Heart left ventricle (tissue), 16 donors: ENCODE measurements around the gene MYO7A. TPM values are rescaled to one million over a fixed set of nuclear protein-coding genes. Genes with fewer than 3 reads are reported as not detected.

Source experiments
- ATAC-seq, 4 donors: fragments of 200-7000 bp; cut with Tn5 transposase; one replicate each; pipeline ENCODE4 v1.9.1; 2020 to 2022; ENCODE audit warnings: moderate library complexity in 4 of 4, mild to moderate bottlenecking in 3 of 4, moderate number of reproducible peaks in 1 of 4
- DNase-seq, 5 donors: peaks; one replicate each; pipeline ENCODE4 v3.0.0-alpha.2; 2020
- H3K27ac ChIP-seq, 12 donors: fragments of 200-600 bp; sonication (generic) in 4 of 12; one replicate each; pipeline versions ENCODE4 v1.5.0 to v1.8.0; 2016 to 2022; ENCODE audit warnings: mild to moderate bottlenecking in 2 of 12
- H3K27me3 ChIP-seq, 9 donors: fragments of 200-600 bp; sonication (generic) in 2 of 9; one replicate each; pipeline versions ENCODE4 v1.5.1 to v1.8.0; 2016 to 2022; ENCODE audit warnings: mild to moderate bottlenecking in 3 of 9
- H3K36me3 ChIP-seq, 9 donors: fragments of 200-600 bp; sonication (generic) in 2 of 9; one replicate each; pipeline versions ENCODE4 v1.5.0 to v1.8.0; 2018 to 2022; ENCODE audit warnings: mild to moderate bottlenecking in 2 of 9
- H3K4me1 ChIP-seq, 12 donors: fragments of 200-600 bp; sonication (generic) in 4 of 12; one replicate each; pipeline versions ENCODE4 v1.5.0 to v1.8.0; 2016 to 2022; ENCODE audit warnings: mild to moderate bottlenecking in 3 of 12
- H3K4me3 ChIP-seq, 12 donors: fragments of 200-600 bp; sonication (generic) in 4 of 12; one replicate each; pipeline versions ENCODE4 v1.5.0 to v1.8.0; 2017 to 2022; ENCODE audit warnings: mild to moderate bottlenecking in 9 of 12, moderate library complexity in 4 of 12
- H3K9me3 ChIP-seq, 12 donors: fragments of 200-600 bp; sonication (generic) in 4 of 12; one replicate each; pipeline versions ENCODE4 v1.5.0 to v1.8.0; 2016 to 2022; ENCODE audit warnings: mild to moderate bottlenecking in 1 of 12
- POLR2A ChIP-seq, 2 donors: fragments of 450-650 bp; IDR thresholded peaks; one replicate each; pipeline ENCODE4 v1.6.1; 2017; ENCODE audit warnings: antibody characterized with exemption in 2 of 2, mild to moderate bottlenecking in 2 of 2, moderate library complexity in 2 of 2
- WGBS, 4 donors: extraction: QIAGEN DNeasy Blood & Tissue Kit in 2 of 4; methylation state at CpG; one replicate each; pipeline versions ENCODE4 v1.1.5 to v1.1.7; 2013 to 2018; 5-methylcytosine and 5-hydroxymethylcytosine counted together
- intact Hi-C, 10 donors: fragments of 100-400 bp; cut with DNase I; formaldehyde crosslinking; loops; one replicate each; pipeline versions ENCODE4 v1.11.1 to v1.14.2; 2022
- polyA plus RNA-seq, 2 donors: library from polyadenylated mRNA; stranded (reverse); fragments of 200-250 nt; gene quantifications; one replicate each; pipeline ENCODE4 v1.2.3, GENCODE V29; 2013
- total RNA-seq, 9 donors: library from RNA; depleted of rRNA in 2 of 9; stranded (reverse); fragments of >200 nt in 2 of 9; fragmentation: NEBNext Ultra II Directional in 3 of 9; extraction: Animal tissue kit (Norgen Biotek cat#: 25700) in 3 of 9; gene quantifications; one replicate each; pipeline versions ENCODE4 v1.1.0 to v1.2.4, GENCODE V29; 2016 to 2023
- TF ChIP-seq, protein P1 (sequence below), 12 donors: fragments of 200-600 bp; sonication (generic) in 4 of 12; IDR thresholded peaks; one replicate each; pipeline versions ENCODE4 v1.5.0 to v1.8.0; 2018 to 2022; ENCODE audit warnings: antibody characterized with exemption in 12 of 12, mild to moderate bottlenecking in 5 of 12
- donor health status: ischemic (EF 13 %, LVEDD 7.1; RV severe dilation, severe dysfunction).
- donor health status: healthy with polysubstance abuse.
- donor health status: DM: no; HTN: yes; CAD: no.
- donor health status: DM: no; HTN: no; CAD: no.
- donor health status: ischemic (EF 25% LVEDD 6.9; RV normal size, moderate dysfunction).
- donor health status: ischemic (EF 25% LVEDD 5.7; RV mildly dilated, moderate dysfunction).
- donor health status: healthy.
- donor health status: DM: yes; HTN: yes; CAD: no.
- donor health status: ischemic (EF 35%, LVEDD 5.7; RV mildly dilated, moderate dysfunction).
- donor health status: nonischemic (EF 11% LVEDD 7.7; RV severe dilation, severe dysfunction).
- donor health status: DM: yes; HTN: yes; CAD: no.
- donor health status: PGD.
- donor health status: ischemic (EF 29% LVEDD 5.4; RV normal size, mild dysfunction).
- donor health status: nonischemic (EF 23%, LVEDD 6.1; RV moderate dilation, normal function).

MYO7A gene
- total and polyA plus RNA-seq, 11 donors = 1.0 to 17.1 (median 2.7) TPM

DNA sequence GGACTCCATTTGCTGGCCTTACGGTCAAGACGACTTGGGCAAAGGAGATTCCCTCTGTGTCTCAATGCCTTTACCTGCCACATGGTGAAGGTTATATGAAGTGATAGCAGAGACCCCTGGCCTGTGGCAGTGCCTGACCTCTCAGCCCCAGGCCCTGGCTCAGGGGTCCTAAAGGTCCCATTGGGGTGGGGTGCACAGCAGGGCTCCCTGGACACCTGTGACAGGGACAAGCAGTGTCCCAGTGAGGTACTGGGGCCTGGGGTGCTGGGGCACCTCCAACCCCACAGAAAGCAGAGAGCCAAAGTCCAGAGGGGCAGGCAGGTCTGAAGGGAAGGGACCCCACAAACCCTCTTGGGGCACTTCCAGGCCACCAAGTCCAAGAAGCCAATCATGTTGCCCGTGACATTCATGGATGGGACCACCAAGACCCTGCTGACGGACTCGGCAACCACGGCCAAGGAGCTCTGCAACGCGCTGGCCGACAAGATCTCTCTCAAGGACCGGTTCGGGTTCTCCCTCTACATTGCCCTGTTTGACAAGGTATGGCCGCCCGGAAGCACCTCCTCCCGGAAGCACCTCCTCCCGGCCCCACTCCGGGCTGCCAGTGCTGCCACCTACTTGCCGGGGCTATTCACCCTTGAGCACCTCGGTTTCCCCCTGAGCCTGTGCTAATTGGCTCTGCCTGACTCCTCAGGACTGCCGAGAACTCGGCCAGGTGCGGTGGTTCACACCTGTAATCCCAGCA, 62.5 kb downstream of the MYO7A start:
- ATAC-seq = no peak
- no peak for TF ChIP-seq POLR2A (IDR thresholded peaks at IDR 0.05)
- TF ChIP-seq, protein P1, sequence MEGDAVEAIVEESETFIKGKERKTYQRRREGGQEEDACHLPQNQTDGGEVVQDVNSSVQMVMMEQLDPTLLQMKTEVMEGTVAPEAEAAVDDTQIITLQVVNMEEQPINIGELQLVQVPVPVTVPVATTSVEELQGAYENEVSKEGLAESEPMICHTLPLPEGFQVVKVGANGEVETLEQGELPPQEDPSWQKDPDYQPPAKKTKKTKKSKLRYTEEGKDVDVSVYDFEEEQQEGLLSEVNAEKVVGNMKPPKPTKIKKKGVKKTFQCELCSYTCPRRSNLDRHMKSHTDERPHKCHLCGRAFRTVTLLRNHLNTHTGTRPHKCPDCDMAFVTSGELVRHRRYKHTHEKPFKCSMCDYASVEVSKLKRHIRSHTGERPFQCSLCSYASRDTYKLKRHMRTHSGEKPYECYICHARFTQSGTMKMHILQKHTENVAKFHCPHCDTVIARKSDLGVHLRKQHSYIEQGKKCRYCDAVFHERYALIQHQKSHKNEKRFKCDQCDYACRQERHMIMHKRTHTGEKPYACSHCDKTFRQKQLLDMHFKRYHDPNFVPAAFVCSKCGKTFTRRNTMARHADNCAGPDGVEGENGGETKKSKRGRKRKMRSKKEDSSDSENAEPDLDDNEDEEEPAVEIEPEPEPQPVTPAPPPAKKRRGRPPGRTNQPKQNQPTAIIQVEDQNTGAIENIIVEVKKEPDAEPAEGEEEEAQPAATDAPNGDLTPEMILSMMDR (IDR thresholded peaks at IDR 0.05) = no peak
- Histone ChIP-seq H3K36me3 (peaks cover 0 to 3% (median 0%) of the 10 kb centered on the region in 9 donors), H3K27me3 (no peaks in the 10 kb centered on the region), H3K9me3 (no peaks in the 10 kb centered on the region), H3K4me3 (no peak overlapping the region), H3K27ac (no peak overlapping the region), H3K4me1 (peaks cover 0 to 8% (median 2%) of the 10 kb centered on the region in 12 donors)
- WGBS, 4 donors = 80 to 94% (median 87%) methylated on average over 12 to 21 of the region's 21 CpGs
- DNase-seq = peak in 1 of 5 donors; percentile 49
- intact Hi-C loops = loop anchor here in 5 of 10 donors (5.0 to 10.0 kb wide), 4 partner anchors 146 to 427 kb away; no protein-coding TSS in a partner anchor

DNA sequence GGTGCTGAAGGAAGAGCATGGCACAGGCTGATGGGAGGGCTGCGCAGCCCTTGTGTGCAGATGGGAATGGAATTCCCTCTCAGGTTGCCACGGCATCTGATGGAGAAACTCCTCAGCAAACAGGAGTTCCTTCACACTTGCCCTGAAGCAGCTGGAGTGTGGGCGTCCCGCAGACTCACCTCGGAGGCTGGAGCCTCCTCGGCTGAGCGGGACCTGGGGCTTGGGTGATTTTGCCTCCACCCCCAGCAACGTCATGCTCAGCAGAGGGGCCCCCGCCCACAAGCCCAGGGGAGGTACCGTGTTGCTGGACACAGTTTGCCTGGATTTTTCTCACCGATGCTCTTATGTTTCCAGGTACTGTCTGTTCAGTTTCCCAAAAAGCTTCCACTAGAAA, 63.4 kb downstream of the MYO7A start:
- TF ChIP-seq, protein P1 (IDR thresholded peaks at IDR 0.05) = no peak
- TF ChIP-seq POLR2A (IDR thresholded peaks at IDR 0.05) = no peak
- ATAC-seq = no peak
- Histone ChIP-seq H3K9me3 (no peaks in the 10 kb centered on the region), H3K27ac (no peak overlapping the region), H3K27me3 (no peaks in the 10 kb centered on the region), H3K36me3 (peaks cover 0 to 3% (median 0%) of the 10 kb centered on the region in 9 donors), H3K4me1 (peaks cover 0 to 9% (median 3%) of the 10 kb centered on the region in 12 donors), H3K4me3 (no peak overlapping the region)
- peak in 1 of 5 donors; percentile 60 for DNase-seq
- intact Hi-C loops = loop anchor here in 5 of 10 donors (5.0 to 10.0 kb wide), 4 partner anchors 147 to 426 kb away; no protein-coding TSS in a partner anchor
- WGBS, 4 donors = 74 to 80% (median 78%) methylated on average over 6 to 11 of the region's 11 CpGs

DNA sequence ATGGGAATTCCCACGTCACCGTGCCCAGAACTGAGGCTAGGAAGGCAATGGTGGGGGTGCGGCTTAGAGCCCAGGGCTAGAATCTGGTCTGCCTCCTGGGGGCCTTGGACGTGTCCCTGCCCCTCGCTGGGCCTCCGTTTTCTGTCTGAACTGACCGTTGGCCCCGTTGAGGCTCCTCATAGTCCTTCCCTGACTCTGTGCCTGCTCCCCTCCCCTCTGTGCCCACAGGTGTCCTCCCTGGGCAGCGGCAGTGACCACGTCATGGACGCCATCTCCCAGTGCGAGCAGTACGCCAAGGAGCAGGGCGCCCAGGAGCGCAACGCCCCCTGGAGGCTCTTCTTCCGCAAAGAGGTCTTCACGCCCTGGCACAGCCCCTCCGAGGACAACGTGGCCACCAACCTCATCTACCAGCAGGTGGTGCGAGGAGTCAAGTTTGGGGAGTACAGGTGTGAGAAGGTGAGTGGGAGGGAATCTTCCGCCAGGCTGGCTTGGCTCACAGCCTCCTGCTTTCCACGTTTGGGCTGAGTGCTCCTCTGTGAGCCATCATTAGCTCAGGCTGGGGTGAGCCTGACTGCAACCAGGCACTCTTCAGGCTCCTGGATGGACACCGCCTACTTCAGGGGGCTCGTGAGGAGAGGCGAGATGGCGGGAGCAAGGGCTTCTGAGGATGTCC, 63.9 kb downstream of the MYO7A start:
- Histone ChIP-seq H3K9me3 (no peaks in the 10 kb centered on the region), H3K27ac (no peak overlapping the region), H3K4me1 (peaks cover 0 to 9% (median 3%) of the 10 kb centered on the region in 12 donors), H3K36me3 (peaks cover 0 to 3% (median 0%) of the 10 kb centered on the region in 9 donors), H3K4me3 (no peak overlapping the region), H3K27me3 (no peaks in the 10 kb centered on the region)
- WGBS, 4 donors = 31 to 44% (median 40%) methylated on average over 22 to 27 of the region's 27 CpGs
- intact Hi-C loops = loop anchor here in 5 of 10 donors (5.0 to 10.0 kb wide), 4 partner anchors 147 to 425 kb away; no protein-coding TSS in a partner anchor
- DNase-seq (peak in 1 of 5 donors; percentile 58), ATAC-seq (peak in 1 of 4 donors; percentile 6)
- TF ChIP-seq, protein P1 (IDR thresholded peaks at IDR 0.05) = peak in 7 of 12 donors; percentile 15 to 45 (median 34)
- TF ChIP-seq POLR2A (IDR thresholded peaks at IDR 0.05) = no peak

DNA sequence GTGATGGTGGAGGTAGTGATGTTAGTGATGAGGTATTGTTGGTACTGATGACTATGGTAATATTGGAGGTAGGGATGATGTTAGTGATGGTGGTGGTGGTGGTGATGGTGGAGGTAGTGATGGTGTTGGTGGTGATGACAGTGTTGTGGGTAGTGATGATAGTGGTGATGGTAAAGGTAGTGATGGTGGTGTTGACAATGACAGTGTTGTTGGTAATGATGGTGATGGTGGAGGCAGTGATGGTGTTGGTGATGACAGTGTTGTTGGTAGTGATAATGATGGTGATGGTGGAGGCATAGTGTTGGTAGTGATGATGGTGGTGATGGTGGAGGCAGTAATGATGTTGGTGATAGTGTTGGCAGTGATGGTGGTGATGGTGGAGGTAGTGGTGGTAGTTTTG, 65.1 kb downstream of the MYO7A start:
- Histone ChIP-seq H3K9me3 (no peaks in the 10 kb centered on the region), H3K4me1 (peaks cover 0 to 9% (median 3%) of the 10 kb centered on the region in 12 donors), H3K27me3 (no peaks in the 10 kb centered on the region), H3K27ac (no peak overlapping the region), H3K4me3 (no peak overlapping the region), H3K36me3 (peaks cover 0 to 3% (median 0%) of the 10 kb centered on the region in 9 donors)
- intact Hi-C loops = loop anchor here in 5 of 10 donors (5.0 to 10.0 kb wide), 4 partner anchors 148 to 424 kb away; no protein-coding TSS in a partner anchor
- DNase-seq = no peak
- no peak for ATAC-seq
- TF ChIP-seq, protein P1 (IDR thresholded peaks at IDR 0.05) = no peak
- TF ChIP-seq POLR2A (IDR thresholded peaks at IDR 0.05) = no peak
